IPS-15b (cell line): ENCODE results near the gene RAB11FIP4.

Source experiments
- H3K27me3 ChIP-seq: one replicate; pipeline ENCODE4 v1.6.1; 2013; ENCODE audit warnings: low read length; ENCODE audit not compliant: control insufficient read depth, insufficient read depth
- H3K36me3 ChIP-seq: one replicate; pipeline ENCODE4 v1.6.1; 2013; ENCODE audit warnings: low read length; ENCODE audit not compliant: control insufficient read depth, insufficient read depth
- H3K4me1 ChIP-seq: one replicate; pipeline ENCODE4 v1.6.1; 2013; ENCODE audit warnings: mild to moderate bottlenecking, low read length; ENCODE audit not compliant: control insufficient read depth, insufficient read depth
- H3K4me3 ChIP-seq: one replicate; pipeline ENCODE4 v1.5.1; 2013; ENCODE audit warnings: low read depth, low read length
- H3K9ac ChIP-seq: one replicate; pipeline ENCODE4 v1.6.1; 2013; ENCODE audit warnings: low read depth, mild to moderate bottlenecking, low read length
- H3K9me3 ChIP-seq: one replicate; pipeline ENCODE4 v1.6.1; 2013; ENCODE audit warnings: mild to moderate bottlenecking, low read length; ENCODE audit not compliant: control insufficient read depth, insufficient read depth

The RAB11FIP4 gene

DNA sequence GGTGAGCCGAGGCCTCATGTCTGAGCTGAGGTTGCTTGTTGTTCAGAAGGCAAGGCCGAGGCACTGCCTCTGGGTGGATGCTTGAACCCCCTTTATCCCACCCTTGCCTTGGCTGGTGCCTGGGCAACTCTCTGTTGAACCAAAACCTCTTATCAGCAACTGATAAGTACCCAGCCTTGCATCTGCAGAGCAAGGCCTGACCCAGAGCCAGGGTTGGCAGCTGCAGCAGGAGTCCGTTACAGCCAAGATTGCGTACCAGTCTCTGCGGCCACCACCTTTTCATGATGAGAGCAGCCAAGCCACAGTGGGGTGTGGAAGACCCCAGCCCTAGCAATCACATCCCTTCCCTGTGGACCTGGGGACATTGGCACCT, 118.3 kb downstream of the RAB11FIP4 start:
- Histone ChIP-seq H3K9me3 (no peaks in the 10 kb centered on the region), H3K4me3 (no peak overlapping the region), H3K27me3 (no peaks in the 10 kb centered on the region), H3K36me3 (peaks cover 3% of the 10 kb centered on the region), H3K4me1 (peaks cover 2% of the 10 kb centered on the region), H3K9ac (no peak overlapping the region)

DNA sequence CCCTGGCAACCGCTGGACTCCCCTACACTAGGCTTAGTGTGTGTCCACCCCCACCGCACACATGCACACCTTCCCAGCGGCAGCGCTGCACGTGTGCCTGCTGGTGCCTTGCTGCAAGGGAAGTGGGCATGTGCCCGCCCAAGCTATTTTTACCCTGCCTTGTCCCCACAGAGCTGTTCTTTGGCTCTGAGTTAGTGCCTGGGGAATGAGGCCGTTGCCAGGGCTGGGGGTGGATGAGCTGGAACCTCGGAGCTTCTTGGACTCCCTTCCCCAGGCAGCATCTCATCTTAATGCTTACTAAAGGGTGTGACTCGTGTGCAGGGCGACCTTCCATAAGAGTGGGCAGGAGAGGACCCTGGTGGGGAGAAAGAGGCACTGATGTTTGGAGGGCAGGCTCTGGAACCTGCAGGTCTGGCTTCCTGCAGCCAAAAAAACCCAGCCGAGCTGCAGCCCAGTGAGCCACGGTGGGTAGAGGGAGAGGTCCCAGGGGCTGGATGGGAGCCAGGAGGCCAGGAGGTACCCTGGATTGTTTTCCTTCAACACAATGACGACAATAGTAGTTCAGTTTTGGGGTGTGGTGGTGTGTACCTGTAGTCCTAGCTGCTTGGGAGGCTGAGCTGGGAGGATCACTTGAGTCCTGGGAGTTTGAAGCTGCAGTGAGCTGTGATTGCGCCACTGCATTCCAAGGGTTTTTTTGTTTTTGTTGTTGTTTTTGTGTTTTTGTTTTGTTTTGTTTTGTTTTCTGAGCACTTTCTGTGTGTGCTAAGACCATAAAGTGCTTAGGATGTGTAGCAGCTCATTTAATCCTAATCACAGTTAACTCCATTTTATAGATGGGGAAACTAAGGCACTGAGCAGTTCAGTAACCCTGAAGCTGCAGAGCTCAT, 119.1 kb downstream of the RAB11FIP4 start:
- Histone ChIP-seq H3K9ac (no peak overlapping the region), H3K9me3 (no peaks in the 10 kb centered on the region), H3K4me3 (no peak overlapping the region), H3K4me1 (peaks cover 2% of the 10 kb centered on the region), H3K36me3 (peaks cover 3% of the 10 kb centered on the region), H3K27me3 (no peaks in the 10 kb centered on the region)

- Histone ChIP-seq H3K9ac (no peak overlapping the region), H3K36me3 (peaks cover 3% of the 10 kb centered on the region), H3K4me1 (peaks cover 2% of the 10 kb centered on the region), H3K4me3 (no peak overlapping the region), H3K27me3 (no peaks in the 10 kb centered on the region), H3K9me3 (no peaks in the 10 kb centered on the region)
Observed at GRCh38 chr17:31511195-31511578, 119.7 kb downstream of the RAB11FIP4 start.

DNA sequence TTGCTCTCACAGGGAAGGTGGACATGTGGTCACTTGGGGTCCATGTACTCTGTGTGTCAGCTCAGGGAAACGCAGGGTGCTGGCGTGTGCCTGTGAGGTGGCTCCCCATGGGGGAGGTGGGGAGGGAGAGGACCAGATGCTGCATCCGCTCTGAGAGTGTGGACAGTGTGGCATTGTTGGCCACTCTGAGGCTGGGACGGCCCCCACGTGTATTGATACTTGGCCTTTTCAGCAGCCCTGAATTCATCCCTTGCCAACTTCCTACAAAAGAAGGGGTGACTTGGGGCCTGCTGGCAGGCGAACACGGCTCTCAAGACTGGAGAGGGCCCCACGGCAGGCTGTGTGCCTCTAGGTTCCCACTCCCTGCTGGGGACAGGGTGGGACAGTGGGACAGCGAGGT, 120.1 kb downstream of the RAB11FIP4 start:
- Histone ChIP-seq H3K27me3 (no peaks in the 10 kb centered on the region), H3K9me3 (no peaks in the 10 kb centered on the region), H3K9ac (no peak overlapping the region), H3K4me1 (peaks cover 2% of the 10 kb centered on the region), H3K36me3 (peaks cover 3% of the 10 kb centered on the region), H3K4me3 (no peak overlapping the region)

- H3K9ac ChIP-seq: no peak overlapping the region
- no peaks in the 10 kb centered on the region for H3K9me3 ChIP-seq
- H3K36me3 ChIP-seq: peaks cover 3% of the 10 kb centered on the region
- no peak overlapping the region for H3K4me3 ChIP-seq
- H3K4me1 ChIP-seq: peaks cover 2% of the 10 kb centered on the region
- no peaks in the 10 kb centered on the region for H3K27me3 ChIP-seq
Observed at GRCh38 chr17:31512104-31512740, 120.7 kb downstream of the RAB11FIP4 start.

DNA sequence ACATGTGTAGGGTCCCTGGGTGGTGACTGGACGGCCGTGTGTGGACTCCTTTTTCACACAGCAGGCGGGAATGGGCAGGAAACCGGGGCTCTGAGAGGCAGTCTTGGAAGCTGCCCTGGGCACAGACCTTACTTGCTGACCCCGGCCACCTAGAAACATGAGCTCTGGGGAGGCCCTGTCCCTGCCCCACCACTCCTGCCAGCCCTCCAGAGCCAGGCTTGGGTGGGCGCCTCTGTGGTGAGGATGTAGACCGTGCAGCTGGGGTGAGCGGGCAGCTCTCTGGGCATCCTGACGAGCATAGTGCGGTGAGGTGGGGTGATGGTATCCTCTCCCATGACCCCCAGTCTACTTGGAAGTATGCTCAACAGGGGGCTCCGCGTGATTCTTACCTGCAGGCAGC, 121.3 kb downstream of the RAB11FIP4 start:
- Histone ChIP-seq H3K36me3 (peaks cover 3% of the 10 kb centered on the region), H3K27me3 (no peaks in the 10 kb centered on the region), H3K4me3 (no peak overlapping the region), H3K9ac (no peak overlapping the region), H3K4me1 (peaks cover 2% of the 10 kb centered on the region), H3K9me3 (no peaks in the 10 kb centered on the region)

- Histone ChIP-seq H3K36me3 (peaks cover 3% of the 10 kb centered on the region), H3K9me3 (no peaks in the 10 kb centered on the region), H3K4me1 (peaks cover under 1% of the 10 kb centered on the region), H3K4me3 (no peak overlapping the region), H3K9ac (no peak overlapping the region), H3K27me3 (no peaks in the 10 kb centered on the region)
Observed at GRCh38 chr17:31513731-31514427, 122.4 kb downstream of the RAB11FIP4 start.

DNA sequence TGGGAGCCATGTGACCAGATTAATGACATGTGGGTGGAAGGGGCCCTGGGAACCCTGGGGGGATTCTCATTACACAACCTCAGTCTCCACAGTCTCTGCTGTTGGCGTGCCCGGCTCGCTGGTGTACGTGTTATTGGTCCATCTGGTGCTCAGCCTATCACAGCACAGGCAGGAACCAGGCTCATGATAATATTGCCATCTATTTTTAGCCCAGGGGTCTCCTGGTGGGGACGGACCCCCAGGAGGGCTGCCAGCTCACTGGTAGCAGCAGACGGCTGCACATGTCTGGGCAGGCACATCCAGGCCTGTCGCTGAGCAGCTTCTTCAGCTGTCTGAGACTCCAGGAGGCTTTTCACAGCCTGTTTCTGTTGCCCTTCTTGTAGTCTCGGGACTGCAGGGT, 123.8 kb downstream of the RAB11FIP4 start:
- Histone ChIP-seq H3K36me3 (peaks cover 3% of the 10 kb centered on the region), H3K4me1 (no peaks in the 10 kb centered on the region), H3K9me3 (no peaks in the 10 kb centered on the region), H3K9ac (no peak overlapping the region), H3K27me3 (no peaks in the 10 kb centered on the region), H3K4me3 (no peak overlapping the region)

DNA sequence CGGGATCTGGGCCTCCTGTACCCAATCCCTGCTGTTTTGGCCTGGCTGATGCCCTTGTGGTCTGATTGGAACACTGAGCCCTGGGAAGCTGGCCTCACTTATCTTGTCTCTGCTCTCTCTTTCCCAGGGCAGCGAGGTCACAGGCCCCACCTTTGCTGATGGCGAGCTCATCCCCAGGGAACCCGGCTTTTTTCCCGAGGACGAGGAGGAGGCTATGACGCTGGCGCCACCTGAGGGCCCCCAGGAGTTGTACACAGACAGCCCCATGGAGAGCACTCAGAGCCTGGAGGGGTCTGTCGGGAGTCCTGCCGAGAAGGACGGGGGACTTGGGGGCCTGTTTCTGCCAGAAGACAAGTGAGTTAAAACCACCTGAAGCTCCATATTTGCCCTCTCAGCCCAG, 126.0 kb downstream of the RAB11FIP4 start:
- Histone ChIP-seq H3K9ac (no peak overlapping the region), H3K4me3 (no peak overlapping the region), H3K4me1 (no peaks in the 10 kb centered on the region), H3K27me3 (no peaks in the 10 kb centered on the region), H3K36me3 (peaks cover 5% of the 10 kb centered on the region), H3K9me3 (no peaks in the 10 kb centered on the region)

DNA sequence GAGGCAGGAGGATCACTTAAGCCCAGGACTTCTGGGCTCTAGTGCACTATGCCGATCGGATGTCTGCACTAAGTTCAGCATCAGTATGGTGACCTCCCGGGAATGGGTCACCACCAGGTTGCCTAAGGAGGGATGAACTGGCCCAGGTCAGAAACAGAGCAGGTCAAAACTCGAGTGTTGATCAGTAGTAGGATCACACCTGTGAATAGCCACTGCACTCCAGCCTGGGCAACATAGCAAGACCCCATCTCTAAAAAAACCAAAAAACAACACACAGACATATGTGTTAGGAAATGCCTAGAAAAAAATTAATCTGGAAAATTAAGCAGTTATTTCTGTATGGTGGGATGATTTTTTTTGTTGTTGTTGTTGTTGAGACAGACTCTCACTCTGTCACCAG, 127.0 kb downstream of the RAB11FIP4 start:
- Histone ChIP-seq H3K4me3 (no peak overlapping the region), H3K27me3 (no peaks in the 10 kb centered on the region), H3K9me3 (no peaks in the 10 kb centered on the region), H3K4me1 (no peaks in the 10 kb centered on the region), H3K36me3 (peaks cover 12% of the 10 kb centered on the region), H3K9ac (no peak overlapping the region)

DNA sequence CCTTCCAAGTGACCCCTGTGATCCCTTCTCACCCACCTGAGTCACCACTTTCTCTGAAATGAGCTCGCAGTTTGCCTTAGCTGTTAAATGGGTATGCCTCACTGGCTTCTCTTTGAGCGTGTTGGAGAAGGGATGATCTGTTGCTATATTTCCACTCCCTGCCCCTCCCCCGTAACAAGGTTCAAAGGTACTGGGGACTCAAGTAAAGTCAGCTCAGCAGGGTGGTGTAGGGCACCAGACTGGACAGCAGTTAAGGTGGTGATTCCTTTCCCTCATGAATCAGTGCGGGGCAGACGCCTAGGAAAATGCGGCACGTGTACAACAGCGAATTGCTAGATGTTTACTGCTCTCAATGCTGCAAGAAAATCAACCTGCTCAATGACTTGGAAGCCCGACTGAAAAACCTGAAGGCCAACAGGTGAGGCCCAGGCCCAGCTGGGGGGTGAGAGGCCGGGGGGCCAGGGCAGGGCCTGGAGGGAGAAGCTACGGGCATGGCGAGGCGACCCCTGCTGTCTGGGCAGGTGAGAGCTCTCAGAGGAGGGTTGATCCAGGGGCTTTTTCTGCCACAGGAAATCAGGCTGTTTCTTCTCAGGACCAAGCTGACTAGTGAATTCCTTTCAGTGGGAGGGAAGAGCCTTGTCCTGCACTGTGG, 130.3 kb downstream of the RAB11FIP4 start:
- Histone ChIP-seq H3K9me3 (no peaks in the 10 kb centered on the region), H3K9ac (no peak overlapping the region), H3K36me3 (peaks cover 28% of the 10 kb centered on the region), H3K27me3 (no peaks in the 10 kb centered on the region), H3K4me3 (no peak overlapping the region), H3K4me1 (no peaks in the 10 kb centered on the region)
